ENCODE data around the gene MAP3K9. TPM values are rescaled to one million over a fixed set of nuclear protein-coding genes. Genes with fewer than 3 reads are reported as not detected.

MAP3K9 gene
- total RNA-seq, 1 experiment from 2014 or later: 28.0 TPM

GRCh38 chr14:70801836-70802235, 7.5 kb downstream of the MAP3K9 start (continued):
- TF ChIP-seq PRDM15 (CRISPR knock-in tag; IDR thresholded peaks at IDR 0.05) (no peak), SMAD3 (CRISPR knock-in tag; IDR thresholded peaks at IDR 0.05; ENCODE audit: borderline replicate concordance) (no peak), NR3C1 (CRISPR knock-in tag; conservative IDR thresholded peaks at IDR 0.05; ENCODE audit: low read depth) (no peak), E2F1 (CRISPR knock-in tag; IDR thresholded peaks at IDR 0.05) (no peak), ZNF396 (CRISPR knock-in tag; IDR thresholded peaks at IDR 0.05; ENCODE audit: borderline replicate concordance) (no peak)

GRCh38 chr14:70796551-70796950, 12.8 kb downstream of the MAP3K9 start:
- no peak overlapping the region for H3K4me3 Mint-ChIP-seq
- DNase-seq (ENCODE audit: low spot score): no peak
- H3K27ac Mint-ChIP-seq: no peak overlapping the region
- ATAC-seq: no peak
- 0 out of 2 replicates have a peak, but pooled peaks cover 1% of the 10 kb centered on the region for H3K4me1 Mint-ChIP-seq
- POLR2A ChIA-PET: no interaction called here
- peaks cover 57% of the 10 kb centered on the region for H3K36me3 Mint-ChIP-seq
- no peaks in the 10 kb centered on the region for H3K9me3 Mint-ChIP-seq
- no peak for TF ChIP-seq ZNF317 (CRISPR knock-in tag; IDR thresholded peaks at IDR 0.05; ENCODE audit: borderline replicate concordance, low read depth)
- no peak for TF ChIP-seq E2F5 (CRISPR knock-in tag; IDR thresholded peaks at IDR 0.05)
- no peak for TF ChIP-seq SMAD4 (CRISPR knock-in tag; IDR thresholded peaks at IDR 0.05)
- no peak for TF ChIP-seq CBFB (CRISPR knock-in tag; IDR thresholded peaks at IDR 0.05; ENCODE audit: low read depth)
- TF ChIP-seq GRHL2 (CRISPR knock-in tag; IDR thresholded peaks at IDR 0.05; ENCODE audit: insufficient replicate concordance, severe bottlenecking): no peak
- TF ChIP-seq ZNF263 (CRISPR knock-in tag; IDR thresholded peaks at IDR 0.05; ENCODE audit: low read depth): no peak
- no peak for TF ChIP-seq NR2C2 (CRISPR knock-in tag; IDR thresholded peaks at IDR 0.05)
- TF ChIP-seq ELF4 (CRISPR knock-in tag; IDR thresholded peaks at IDR 0.05; ENCODE audit: low read depth): no peak
- TF ChIP-seq PRRX2 (CRISPR knock-in tag; IDR thresholded peaks at IDR 0.05): no peak
- TF ChIP-seq SOX15 (CRISPR knock-in tag; IDR thresholded peaks at IDR 0.05): no peak
- no peak for TF ChIP-seq CDX4 (CRISPR knock-in tag; IDR thresholded peaks at IDR 0.05; ENCODE audit: borderline replicate concordance)
- TF ChIP-seq ATF3 (CRISPR knock-in tag; conservative IDR thresholded peaks at IDR 0.05): no peak
- TF ChIP-seq FOXK1 (CRISPR knock-in tag; IDR thresholded peaks at IDR 0.05): no peak
- no peak for TF ChIP-seq ESRRA (CRISPR knock-in tag; IDR thresholded peaks at IDR 0.05; ENCODE audit: borderline replicate concordance)
- no peak for TF ChIP-seq ZNF512 (CRISPR knock-in tag; IDR thresholded peaks at IDR 0.05; ENCODE audit: borderline replicate concordance)
- TF ChIP-seq KAT7 (CRISPR knock-in tag; IDR thresholded peaks at IDR 0.05; ENCODE audit: borderline replicate concordance): no peak
- no peak for TF ChIP-seq ARID4B (CRISPR knock-in tag; IDR thresholded peaks at IDR 0.05; ENCODE audit: borderline replicate concordance)
- no peak for TF ChIP-seq SP1 (CRISPR knock-in tag; conservative IDR thresholded peaks at IDR 0.05)
- no peaks in the 10 kb centered on the region for H3K27me3 Mint-ChIP-seq (ENCODE audit: low read depth)
- CTCF ChIA-PET: no interaction called here

All from WTC11 (cell line).